K562 (cell line): ENCODE data around the gene FAM131C. TPM values are rescaled to one million over a fixed set of nuclear protein-coding genes. Genes with fewer than 3 reads are reported as not detected.

Source experiments
- ATAC-seq: fragments of 200-7000 bp; cut with Tn5 transposase; 3 replicates; pipeline ENCODE4 v1.9.1; 2020; ENCODE audit warnings: moderate library complexity
- BruUV-seq: library from RNA; stranded (reverse); fragments of 400-500 nt; replicated peaks from 2 replicates; lab custom pipeline; 2021; lab: Mats Ljungman, UMichigan
- CTCF ChIA-PET: fragments of 300-600 bp; formaldehyde crosslinking; extraction: SDS; loops from one replicate; lab custom pipeline; 2021; ENCODE audit warnings: low intra/inter-chr PET ratio; lab: Yijun Ruan, JAX
- POLR2A ChIA-PET: fragments of 300-600, 350-650 bp; sonication (Branson Sonifier 250); formaldehyde crosslinking; extraction: SDS; loops from one replicate; lab custom pipeline; 2021; ENCODE audit warnings: antibody characterized with exemption, inconsistent platforms; lab: Yijun Ruan, JAX
- DNase-seq, 4 experiments: peaks; one replicate each; pipeline versions ENCODE4 v3.0.0 to v3.0.0-alpha.2; 2011 to 2018; ENCODE audit warnings: low spot score in 3 of 4, mixed read lengths in 3 of 4; ENCODE audit errors: extremely low read depth in 1 of 4
- FAIRE-seq: peaks from 2 replicates; lab custom pipeline; 2011; peaks lifted over from hg19 to GRCh38; lab: Jason Lieb, UNC
- H2AFZ ChIP-seq: 2 replicates; pipeline ENCODE4 v1.6.0; 2011; ENCODE audit warnings: low read depth, low read length, control low read depth, inconsistent platforms
- H3K27ac ChIP-seq: fragments of 200-600 bp; 3 replicates; pipeline ENCODE4 v1.8.0; 2011; ENCODE audit warnings: low read depth, mild to moderate bottlenecking, control low read depth, inconsistent platforms, low read length, moderate library complexity, mixed read lengths; ENCODE audit errors: extremely low read depth
- H3K27me3 ChIP-seq, 2 experiments: fragments of 300-600 bp in 1 of 2; 2 replicates in 1 of 2; 3 replicates in 1 of 2; pipeline versions ENCODE4 v1.6.0 to v1.8.0; 2011; ENCODE audit warnings: inconsistent platforms in 2 of 2, low read length in 2 of 2, mild to moderate bottlenecking in 1 of 2, mixed read lengths in 1 of 2, moderate library complexity in 1 of 2; ENCODE audit not compliant: control insufficient read depth in 2 of 2, insufficient read depth in 2 of 2
- H3K36me3 ChIP-seq: fragments of 300-600 bp; 3 replicates; pipeline ENCODE4 v1.8.0; 2011; ENCODE audit warnings: mild to moderate bottlenecking, low read length, inconsistent platforms; ENCODE audit not compliant: control insufficient read depth, insufficient read depth
- H3K4me1 ChIP-seq, 2 experiments: fragments of 200-600 bp in 1 of 2; replicated peaks in 1 of 2; 2 replicates in 1 of 2; 3 replicates in 1 of 2; pipeline versions ENCODE4 v1.5.1 to v1.8.0; 2011; ENCODE audit warnings: inconsistent platforms in 2 of 2, low read length in 2 of 2, mild to moderate bottlenecking in 1 of 2, mixed read lengths in 1 of 2, moderate library complexity in 1 of 2; ENCODE audit not compliant: control insufficient read depth in 2 of 2, insufficient read depth in 2 of 2
- H3K4me2 ChIP-seq: 2 replicates; pipeline ENCODE4 v1.6.1; 2011; ENCODE audit warnings: low read length, control low read depth, inconsistent platforms, mixed read lengths; ENCODE audit not compliant: insufficient read depth
- H3K4me3 ChIP-seq: fragments of 200-600 bp; sonication (generic), shearing (Covaris generic); 2 replicates; pipeline ENCODE4 v1.5.1; 2016; ENCODE audit warnings: control low read depth, inconsistent platforms
- H3K79me2 ChIP-seq: fragments of 200-600 bp; 3 replicates; pipeline ENCODE4 v1.8.0; 2011; ENCODE audit warnings: low read length, inconsistent platforms; ENCODE audit not compliant: control insufficient read depth, insufficient read depth
- H3K9ac ChIP-seq, 2 experiments: 2 replicates each; pipeline versions ENCODE4 v1.6.0 to v1.6.1; 2011; ENCODE audit warnings: low read depth in 2 of 2, low read length in 2 of 2, control low read depth in 1 of 2, inconsistent platforms in 1 of 2, mild to moderate bottlenecking in 1 of 2, mixed read lengths in 1 of 2; ENCODE audit not compliant: insufficient read depth in 1 of 2
- H3K9me1 ChIP-seq: one replicate; pipeline ENCODE4 v1.6.0; 2011; ENCODE audit warnings: inconsistent platforms, mild to moderate bottlenecking, low read length, moderate library complexity; ENCODE audit not compliant: control insufficient read depth, insufficient read depth
- H3K9me3 ChIP-seq: replicated peaks from 2 replicates; pipeline ENCODE4 v1.5.1; 2011; ENCODE audit warnings: low read depth, low read length, inconsistent platforms; ENCODE audit not compliant: control insufficient read depth, insufficient read depth
- H4K20me1 ChIP-seq: replicated peaks from 2 replicates; pipeline ENCODE4 v1.6.1; 2011; ENCODE audit warnings: low read length, inconsistent platforms, mixed read lengths; ENCODE audit not compliant: control insufficient read depth, insufficient read depth
- BCOR ChIP-seq: fragments of 450-650 bp; IDR thresholded peaks from 2 replicates; pipeline ENCODE4 v1.6.1; 2016
- BHLHE40 ChIP-seq: IDR thresholded peaks from 2 replicates; pipeline ENCODE4 v1.6.1; 2011; ENCODE audit warnings: low read length, improper control_type of control experiment
- GTF2E2 ChIP-seq: fragments of 200-800 bp; sonication (Bioruptor generic); IDR thresholded peaks from 2 replicates; pipeline ENCODE4 v1.6.1; 2016; ENCODE audit warnings: missing genetic modification characterization, missing compliant biosample characterization
- KDM1A ChIP-seq, 2 experiments: fragments of 450-650 bp; IDR thresholded peaks; 2 replicates each; pipeline ENCODE4 v1.6.1; 2016; ENCODE audit warnings: mild to moderate bottlenecking in 2 of 2
- NR0B1 ChIP-seq: fragments of 450-650 bp; IDR thresholded peaks from one replicate; pipeline ENCODE4 v1.6.1; 2018; ENCODE audit warnings: mild to moderate bottlenecking, moderate library complexity; ENCODE audit not compliant: partially characterized antibody
- RBM25 ChIP-seq: fragments of 200-400 bp; formaldehyde crosslinking; IDR thresholded peaks from 2 replicates; pipeline ENCODE4 v1.6.1; 2018; ENCODE audit warnings: low read length, low read depth, moderate library complexity; ENCODE audit not compliant: severe bottlenecking
- ZBTB7A ChIP-seq: IDR thresholded peaks from 2 replicates; pipeline ENCODE4 v1.6.1; 2011; ENCODE audit warnings: low read depth, mild to moderate bottlenecking, low read length, moderate library complexity, borderline replicate concordance; ENCODE audit not compliant: control insufficient read depth
- ZFP36 ChIP-seq: fragments of 150-350 bp; IDR thresholded peaks from 2 replicates; pipeline ENCODE4 v1.6.1; 2018; ENCODE audit warnings: low read length, low read depth; ENCODE audit not compliant: partially characterized antibody
- WGBS: fragments of 100-300 bp; shearing (Covaris generic); methylation state at CpG from one replicate; pipeline ENCODE4 v1.1.6; 2016; ENCODE audit warnings: low coverage, mixed read lengths; ENCODE audit not compliant: insufficient coverage; ENCODE audit errors: missing lambda C conversion rate; 5-methylcytosine and 5-hydroxymethylcytosine counted together
- in situ Hi-C: fragments of 300-500 bp; cut with MboI; formaldehyde crosslinking; loops from 4 replicates; pipeline ENCODE4 v1.15.0; 2018; ENCODE audit warnings: inconsistent platforms, mixed read lengths
- intact Hi-C: fragments of 100-400 bp; cut with micrococcal nuclease; formaldehyde crosslinking; loops from 2 replicates; pipeline ENCODE4 v1.14.2; 2022
- polyA plus RNA-seq, 8 experiments: library from polyadenylated mRNA; depleted of rRNA in 4 of 8; stranded (reverse) in 5 of 8; unstranded in 3 of 8; fragments of >200 nt; fragmentation: Nextera tagmentation in 2 of 8; fragmentation: Illumina TruSeq in 1 of 8; extraction: Ambion mirVana in 2 of 8; extraction: Trizol in 1 of 8; gene quantifications; 2 replicates each; pipeline versions ENCODE4 v1.2.1 to v1.2.3, GENCODE V29; 2011 to 2014; ENCODE audit warnings: inconsistent platforms in 1 of 8, missing spikeins in 1 of 8
- total RNA-seq, 7 experiments: library from RNA; depleted of rRNA in 6 of 7; stranded (reverse); fragments of >200 nt in 6 of 7; fragmentation: Illumina TruSeq in 2 of 7; extraction: Trizol in 2 of 7; gene quantifications; 2 replicates each; pipeline versions ENCODE4 v1.2.1 to v1.2.3, GENCODE V29; 2011 to 2021; ENCODE audit warnings: low replicate concordance in 1 of 7

FAM131C gene
- total and polyA plus RNA-seq, 9 of the 15 experiments (the other 6 are each of a cell fraction or from before 2014, with no cell fraction given), result 0.10 to 0.29 (median 0.16) TPM; not detected in 6

GRCh38 chr1:16112596-16113555 is 39.4 kb upstream of the FAM131C start:
- H3K36me3 ChIP-seq, result no peaks in the 10 kb centered on the region
- H3K79me2 ChIP-seq, result no peaks in the 10 kb centered on the region
- POLR2A ChIA-PET, result interaction anchor here (0.5 to 1.7 kb wide), 6 partner anchors 8 to 826 kb away, joined by 3 to 5 read pairs (median 4); no protein-coding TSS in a partner anchor
- no peak overlapping the region for H3K4me3 ChIP-seq
- no peaks in the 10 kb centered on the region; the same call in 1 of the 2 replicates for H4K20me1 ChIP-seq
- in situ Hi-C loops, result no loop called here
- intact Hi-C loops, result no loop called here
- peak; percentile 37 for ATAC-seq
- no peak overlapping the region for H3K4me2 ChIP-seq
- no peaks in the 10 kb centered on the region for H3K27me3 ChIP-seq
- DNase-seq, result peak in 2 of 4 experiments; percentile 57 to 60
- 41% methylated on average over 14 of the region's 14 CpGs for whole genome bisulfite sequencing
- no peak for FAIRE-seq
- H3K9me3 ChIP-seq, result peaks cover 6% of the 10 kb centered on the region; the same call in 1 of the 2 replicates
- CTCF ChIA-PET, result no interaction called here
- no peaks in the 10 kb centered on the region for H3K9me1 ChIP-seq
- H2AFZ ChIP-seq, result no peak overlapping the region
- H3K9ac ChIP-seq, result peak overlapping the region in 1 of 2 experiments; percentile 79; a peak in 2 of 4 replicates
- no peak overlapping the region for H3K27ac ChIP-seq
- no TSS peak for BruUV-seq
- TF ChIP-seq BHLHE40, result 0 out of 2 replicates have a peak, but pooled peaks have one; percentile 12
- TF ChIP-seq ZFP36, result peak; percentile 66
- TF ChIP-seq ZBTB7A, result 0 out of 2 replicates have a peak, but pooled peaks have one; percentile 25
- TF ChIP-seq NR0B1, result no peak
- TF ChIP-seq BCOR, result peak; percentile 84
- TF ChIP-seq RBM25, result peak; percentile 31
- TF ChIP-seq KDM1A (IDR thresholded peaks at IDR 0.05), result peak; percentile 27 to 29; a peak in 1 of 4 replicates
- TF ChIP-seq GTF2E2 (tag), result no peak
- peaks cover 0 to 39% of the 10 kb centered on the region in 2 experiments; a peak in 3 of 5 replicates for H3K4me1 ChIP-seq
